Caco-2 (cell line): ENCODE data around the gene CAPN8. TPM values are rescaled to one million over a fixed set of nuclear protein-coding genes. Genes with fewer than 3 reads are reported as not detected.

Experiments
- BruUV-seq: library from RNA; stranded (reverse); fragments of 400-500 nt; replicated peaks from 2 replicates; lab custom pipeline; 2021; lab: Mats Ljungman, UMichigan
- CTCF ChIA-PET: fragments of 300-600 bp; sonication (Branson Sonifier 250); formaldehyde crosslinking; loops from one replicate; lab custom pipeline; 2022; ENCODE audit warnings: antibody characterized with exemption; lab: Charles Lee
- POLR2A ChIA-PET: fragments of 300-600 bp; sonication (Branson Sonifier 250); formaldehyde crosslinking; loops from one replicate; lab custom pipeline; 2022; ENCODE audit warnings: antibody characterized with exemption; lab: Charles Lee
- DNase-seq, 2 experiments: peaks; one replicate each; pipeline versions ENCODE4 v3.0.0 to v3.0.0-alpha.2; 2020 to 2022
- H3K27me3 ChIP-seq: replicated peaks from 2 replicates; pipeline ENCODE4 v1.6.0; 2011; ENCODE audit warnings: low read length; ENCODE audit not compliant: control insufficient read depth, insufficient read depth
- H3K36me3 ChIP-seq: 2 replicates; pipeline ENCODE4 v1.5.1; 2011; ENCODE audit warnings: low read length; ENCODE audit not compliant: control insufficient read depth, insufficient read depth
- H3K4me1 ChIP-seq: fragments of 250-450 bp; sonication (Bioruptor Pico); 2 replicates; pipeline ENCODE4 v1.5.1; 2020; ENCODE audit warnings: mild to moderate bottlenecking
- H3K4me3 ChIP-seq: 2 replicates; pipeline ENCODE4 v1.5.1; 2011; ENCODE audit warnings: low read depth, mild to moderate bottlenecking, control low read depth, low read length
- H3K9me3 ChIP-seq: fragments of 250-450 bp; sonication (Bioruptor Pico); 2 replicates; pipeline ENCODE4 v1.5.1; 2020; ENCODE audit warnings: mild to moderate bottlenecking, moderate library complexity
- H3K27ac Mint-ChIP-seq: one replicate; pipeline ENCODE4 v1.8.0; 2022; ENCODE audit warnings: mixed read lengths; ENCODE audit not compliant: unreplicated experiment
- H3K27me3 Mint-ChIP-seq: one replicate; pipeline ENCODE4 v1.8.0; 2022; ENCODE audit warnings: mixed read lengths; ENCODE audit not compliant: insufficient read depth, unreplicated experiment
- H3K36me3 Mint-ChIP-seq: one replicate; pipeline ENCODE4 v1.8.0; 2022; ENCODE audit warnings: mild to moderate bottlenecking, mixed read lengths; ENCODE audit not compliant: insufficient read depth, unreplicated experiment
- H3K4me1 Mint-ChIP-seq: one replicate; pipeline ENCODE4 v1.8.0; 2022; ENCODE audit warnings: low read depth, mixed read lengths; ENCODE audit not compliant: unreplicated experiment
- H3K4me3 Mint-ChIP-seq: one replicate; pipeline ENCODE4 v1.8.0; 2022; ENCODE audit warnings: mild to moderate bottlenecking, moderate library complexity, mixed read lengths; ENCODE audit not compliant: unreplicated experiment
- H3K9me3 Mint-ChIP-seq: one replicate; pipeline ENCODE4 v1.8.0; 2022; ENCODE audit warnings: mixed read lengths; ENCODE audit not compliant: unreplicated experiment
- CTCF ChIP-seq, 2 experiments: fragments of 200-600 bp in 1 of 2; IDR thresholded peaks; 1 replicate in 1 of 2; 2 replicates in 1 of 2; pipeline versions ENCODE4 v1.5.1 to v1.8.0; 2011 to 2022; ENCODE audit warnings: antibody characterized with exemption in 1 of 2, control low read depth in 1 of 2, inconsistent platforms in 1 of 2, low read depth in 1 of 2, low read length in 1 of 2, mild to moderate bottlenecking in 1 of 2, moderate library complexity in 1 of 2; ENCODE audit not compliant: insufficient read depth in 1 of 2, severe bottlenecking in 1 of 2, unreplicated experiment in 1 of 2
- intact Hi-C: fragments of 100-400 bp; cut with micrococcal nuclease; formaldehyde crosslinking; loops from one replicate; pipeline ENCODE4 v1.10.0; 2022; ENCODE audit not compliant: unreplicated experiment
- total RNA-seq: library from RNA; stranded (reverse); gene quantifications from 2 replicates; pipeline ENCODE4 v1.2.3, GENCODE V29; 2022

Gene CAPN8
- total RNA-seq, 1 experiment from 2014 or later, result 4.1 TPM

GRCh38 chr1:223628233-223629125 is 37.0 kb downstream of the CAPN8 start:
- peak; percentile 56 to 73 for TF ChIP-seq CTCF (IDR thresholded peaks at IDR 0.05; ENCODE audit: insufficient read depth in 1 of 2, low read depth in 1 of 2, low read length in 1 of 2, severe bottlenecking in 1 of 2, unreplicated experiment in 1 of 2)
- H3K4me3 Mint-ChIP-seq, result no peak overlapping the region
- Histone ChIP-seq H3K4me1 (no peaks in the 10 kb centered on the region), H3K9me3 (no peaks in the 10 kb centered on the region), H3K4me3 (no peak overlapping the region), H3K36me3 (no peaks in the 10 kb centered on the region), H3K27me3 (no peaks in the 10 kb centered on the region)
- no peak overlapping the region for H3K27ac Mint-ChIP-seq
- DNase-seq, result peak; percentile 62 to 68
- no TSS peak for BruUV-seq
- H3K27me3 Mint-ChIP-seq, result no peaks in the 10 kb centered on the region
- ChIA-PET POLR2A (no interaction called here), CTCF (interaction anchor here (1.0 to 1.1 kb wide), 3 partner anchors 11 to 495 kb away, joined by 3 to 4 read pairs (median 3); no protein-coding TSS in a partner anchor)
- no peaks in the 10 kb centered on the region for H3K9me3 Mint-ChIP-seq
- H3K36me3 Mint-ChIP-seq, result no peaks in the 10 kb centered on the region
- no peaks in the 10 kb centered on the region for H3K4me1 Mint-ChIP-seq
- intact Hi-C loops, result loop anchor here (1.0 kb wide), 1 partner anchor 97 kb away; no protein-coding TSS in a partner anchor

- H3K36me3 ChIP-seq, result no peaks in the 10 kb centered on the region
- ChIA-PET CTCF (interaction anchor here (1.2 kb wide), 1 partner anchor 447 kb away, joined by 6 read pairs; no protein-coding TSS in a partner anchor), POLR2A (no interaction called here)
- no TSS peak for BruUV-seq
- H3K4me3 ChIP-seq, result no peak overlapping the region
- no peaks in the 10 kb centered on the region for H3K27me3 ChIP-seq
- peaks cover 20% of the 10 kb centered on the region for H3K4me1 ChIP-seq
- Mint-ChIP-seq H3K27ac (peak overlapping the region; percentile 85), H3K4me3 (peak overlapping the region; percentile 67), H3K9me3 (no peaks in the 10 kb centered on the region), H3K4me1 (peaks cover 14% of the 10 kb centered on the region), H3K36me3 (no peaks in the 10 kb centered on the region), H3K27me3 (no peaks in the 10 kb centered on the region)
- peak; percentile 44 to 46 for DNase-seq
- no peaks in the 10 kb centered on the region for H3K9me3 ChIP-seq
- intact Hi-C loops, result no loop called here
- no peak for TF ChIP-seq CTCF (IDR thresholded peaks at IDR 0.05; ENCODE audit: insufficient read depth in 1 of 2, low read depth in 1 of 2, low read length in 1 of 2, severe bottlenecking in 1 of 2, unreplicated experiment in 1 of 2)
Observed at GRCh38 chr1:223622132-223622842, 43.2 kb downstream of the CAPN8 start.

GRCh38 chr1:223621312-223621734 is 44.2 kb downstream of the CAPN8 start:
- ChIA-PET CTCF (no interaction called here), POLR2A (no interaction called here)
- Histone ChIP-seq H3K4me1 (peaks cover 20% of the 10 kb centered on the region), H3K9me3 (no peaks in the 10 kb centered on the region), H3K36me3 (no peaks in the 10 kb centered on the region), H3K27me3 (no peaks in the 10 kb centered on the region), H3K4me3 (no peak overlapping the region)
- no TSS peak for BruUV-seq
- Mint-ChIP-seq H3K4me1 (peaks cover 14% of the 10 kb centered on the region), H3K4me3 (no peak overlapping the region), H3K36me3 (no peaks in the 10 kb centered on the region), H3K9me3 (no peaks in the 10 kb centered on the region), H3K27me3 (no peaks in the 10 kb centered on the region), H3K27ac (peak overlapping the region; percentile 85)
- intact Hi-C loops, result no loop called here
- DNase-seq, result no peak
- no peak for TF ChIP-seq CTCF (IDR thresholded peaks at IDR 0.05; ENCODE audit: insufficient read depth in 1 of 2, low read depth in 1 of 2, low read length in 1 of 2, severe bottlenecking in 1 of 2, unreplicated experiment in 1 of 2)
